IMR-90 (cell line): Measurements from ENCODE around the gene PCDHGC5. TPM values are rescaled to one million over a fixed set of nuclear protein-coding genes. Genes with fewer than 3 reads are reported as not detected.

ENCODE experiments used
- ATAC-seq: fragments of 200-7000 bp; cut with Tn5 transposase; 2 replicates; pipeline ENCODE4 v1.9.1; 2020; ENCODE audit warnings: low read depth, mild to moderate bottlenecking, moderate library complexity
- BruUV-seq: library from RNA; stranded (reverse); fragments of 400-500 nt; replicated peaks from 2 replicates; lab custom pipeline; 2021; lab: Mats Ljungman, UMichigan
- CTCF ChIA-PET: fragments of 300-600 bp; formaldehyde crosslinking; extraction: SDS; loops from one replicate; lab custom pipeline; 2021; ENCODE audit warnings: antibody characterized with exemption; lab: Yijun Ruan, JAX
- POLR2A ChIA-PET: fragments of 300-600 bp; sonication (Branson Sonifier 250); formaldehyde crosslinking; loops from one replicate; lab custom pipeline; 2022; ENCODE audit warnings: antibody characterized with exemption; ENCODE audit not compliant: unreplicated experiment; lab: Charles Lee
- DNase-seq: peaks from one replicate; pipeline ENCODE4 v3.0.0; 2013
- H2AFZ ChIP-seq: replicated peaks from 2 replicates; pipeline ENCODE3; 2013; ENCODE audit warnings: low read length, mild to moderate bottlenecking; ENCODE audit not compliant: poor library complexity
- H2AK5ac ChIP-seq: 2 replicates; pipeline ENCODE4 v1.6.1; 2013; ENCODE audit warnings: low read depth, low read length, inconsistent platforms
- H2AK9ac ChIP-seq: replicated peaks from 2 replicates; pipeline ENCODE3; 2013; ENCODE audit warnings: mild to moderate bottlenecking, low read depth, low read length, moderate library complexity; ENCODE audit not compliant: poor library complexity
- H2BK120ac ChIP-seq: 2 replicates; pipeline ENCODE4 v1.6.1; 2013; ENCODE audit warnings: low read depth, low read length, inconsistent platforms
- H2BK15ac ChIP-seq: 3 replicates; pipeline ENCODE4 v1.6.1; 2013; ENCODE audit warnings: low read depth, low read length, inconsistent platforms
- H2BK20ac ChIP-seq: 2 replicates; pipeline ENCODE4 v1.6.1; 2013; ENCODE audit warnings: low read depth, mild to moderate bottlenecking, inconsistent platforms, low read length, moderate library complexity
- H2BK5ac ChIP-seq: 2 replicates; pipeline ENCODE4 v1.6.1; 2013; ENCODE audit warnings: mild to moderate bottlenecking, low read depth, low read length, inconsistent platforms; ENCODE audit not compliant: poor library complexity, severe bottlenecking
- H3K14ac ChIP-seq: replicated peaks from 2 replicates; pipeline ENCODE4 v1.6.1; 2013; ENCODE audit warnings: low read depth, low read length, inconsistent platforms
- H3K18ac ChIP-seq: 2 replicates; pipeline ENCODE4 v1.6.1; 2013; ENCODE audit warnings: low read depth, low read length, control low read depth
- H3K23ac ChIP-seq: 2 replicates; pipeline ENCODE4 v1.6.1; 2013; ENCODE audit warnings: low read depth, low read length, inconsistent platforms
- H3K27ac ChIP-seq: 2 replicates; pipeline ENCODE4 v1.5.1; 2013; ENCODE audit warnings: mild to moderate bottlenecking, control low read depth, low read length; ENCODE audit not compliant: insufficient read depth
- H3K27me3 ChIP-seq: 2 replicates; pipeline ENCODE4 v1.6.1; 2013; ENCODE audit warnings: low read length; ENCODE audit not compliant: control insufficient read depth, insufficient read depth
- H3K36me3 ChIP-seq: 2 replicates; pipeline ENCODE4 v1.6.1; 2013; ENCODE audit warnings: low read length, mixed read lengths; ENCODE audit not compliant: control insufficient read depth, insufficient read depth
- H3K4ac ChIP-seq: 2 replicates; pipeline ENCODE4 v1.6.1; 2013; ENCODE audit warnings: low read depth, low read length, inconsistent platforms
- H3K4me1 ChIP-seq: 2 replicates; pipeline ENCODE4 v1.6.1; 2013; ENCODE audit warnings: low read length, mixed read lengths; ENCODE audit not compliant: control insufficient read depth, insufficient read depth
- H3K4me2 ChIP-seq: 2 replicates; pipeline ENCODE4 v1.6.1; 2013; ENCODE audit warnings: low read depth, mild to moderate bottlenecking, control low read depth, low read length, moderate library complexity
- H3K4me3 ChIP-seq: 2 replicates; pipeline ENCODE4 v1.5.1; 2013; ENCODE audit warnings: low read depth, mild to moderate bottlenecking, control low read depth, low read length, moderate library complexity; ENCODE audit not compliant: insufficient read depth
- H3K56ac ChIP-seq: 2 replicates; pipeline ENCODE4 v1.6.1; 2013; ENCODE audit warnings: low read length, inconsistent platforms; ENCODE audit not compliant: insufficient read depth; ENCODE audit errors: extremely low read depth
- H3K79me1 ChIP-seq, 2 experiments: 2 replicates each; pipeline ENCODE4 v1.6.1; 2013; ENCODE audit warnings: low read length in 2 of 2, inconsistent platforms in 1 of 2, low read depth in 1 of 2
- H3K9ac ChIP-seq: 2 replicates; pipeline ENCODE4 v1.6.1; 2013; ENCODE audit warnings: low read depth, low read length, control low read depth
- H3K9me1 ChIP-seq: 2 replicates; pipeline ENCODE4 v1.6.1; 2013; ENCODE audit warnings: low read length, inconsistent platforms; ENCODE audit not compliant: insufficient read depth
- H3K9me3 ChIP-seq: 2 replicates; pipeline ENCODE4 v1.6.1; 2013; ENCODE audit warnings: low read length; ENCODE audit not compliant: control insufficient read depth, insufficient read depth
- H4K20me1 ChIP-seq: 2 replicates; pipeline ENCODE4 v1.6.1; 2013; ENCODE audit warnings: low read length, inconsistent platforms; ENCODE audit not compliant: insufficient read depth
- H4K5ac ChIP-seq: 2 replicates; pipeline ENCODE4 v1.6.1; 2013; ENCODE audit warnings: mild to moderate bottlenecking, low read depth, low read length, control low read depth
- H4K8ac ChIP-seq, 2 experiments: 2 replicates each; pipeline ENCODE4 v1.6.1; 2013; ENCODE audit warnings: low read depth in 2 of 2, low read length in 2 of 2, control low read depth in 1 of 2, inconsistent platforms in 1 of 2
- H4K91ac ChIP-seq: 2 replicates; pipeline ENCODE4 v1.6.1; 2013; ENCODE audit warnings: low read depth, low read length, inconsistent platforms; ENCODE audit not compliant: insufficient read depth
- CHD1 ChIP-seq: IDR thresholded peaks from 2 replicates; pipeline ENCODE4 v1.6.1; 2012; ENCODE audit warnings: low read depth, low read length, improper control_type of control experiment
- CTCF ChIP-seq: conservative IDR thresholded peaks from 2 replicates; pipeline ENCODE4 v1.5.1; 2012; ENCODE audit warnings: mild to moderate bottlenecking, low read depth, low read length, improper control_type of control experiment
- FOS ChIP-seq: fragments of 150-350 bp; IDR thresholded peaks from 2 replicates; pipeline ENCODE4 v1.6.1; 2016; ENCODE audit warnings: low read depth, low read length
- MXI1 ChIP-seq: IDR thresholded peaks from 2 replicates; pipeline ENCODE4 v1.6.1; 2012; ENCODE audit warnings: low read depth, mild to moderate bottlenecking, low read length, moderate library complexity, borderline replicate concordance
- POLR2A ChIP-seq: IDR thresholded peaks from 2 replicates; pipeline ENCODE4 v1.6.1; 2012; ENCODE audit warnings: mild to moderate bottlenecking, low read depth, low read length
- RCOR1 ChIP-seq: IDR thresholded peaks from 2 replicates; pipeline ENCODE4 v1.6.1; 2012; ENCODE audit warnings: mild to moderate bottlenecking, low read length, improper control_type of control experiment; ENCODE audit not compliant: insufficient replicate concordance
- SMC3 ChIP-seq: fragments of 150-350 bp; IDR thresholded peaks from 2 replicates; pipeline ENCODE4 v1.6.1; 2016; ENCODE audit warnings: low read depth, mild to moderate bottlenecking, antibody characterized with exemption, low read length, moderate library complexity
- USF2 ChIP-seq: fragments of 150-350 bp; IDR thresholded peaks from 2 replicates; pipeline ENCODE4 v1.6.1; 2017; ENCODE audit warnings: mild to moderate bottlenecking, antibody characterized with exemption, low read length, low read depth
- WGBS, 2 experiments: methylation state at CpG; one replicate each; pipeline versions ENCODE4 v1.1.5 to v1.1.7; 2013; ENCODE audit warnings: missing lambda C conversion rate in 2 of 2; ENCODE audit not compliant: insufficient read length in 1 of 2; ENCODE audit errors: extremely low coverage in 2 of 2; 5-methylcytosine and 5-hydroxymethylcytosine counted together
- dilution Hi-C: fragments of 300-500 bp; cut with HindIII; formaldehyde crosslinking; loops from one replicate; pipeline ENCODE4 v1.14.3; 2018; ENCODE audit warnings: low sequenced_read_pairs; ENCODE audit not compliant: unreplicated experiment
- in situ Hi-C: fragments of 300-500 bp; cut with MboI; formaldehyde crosslinking; loops from 3 replicates; pipeline ENCODE4 v1.14.3; 2019; ENCODE audit warnings: low sequenced_read_pairs, inconsistent platforms, mixed read lengths
- intact Hi-C: fragments of 100-400 bp; cut with micrococcal nuclease; formaldehyde crosslinking; loops from 2 replicates; pipeline ENCODE4 v1.10.0; 2022
- polyA plus RNA-seq, 3 experiments: library from polyadenylated mRNA; depleted of rRNA; stranded (reverse); fragments of >200 nt; gene quantifications; 2 replicates each; pipeline ENCODE4 v1.2.3, GENCODE V29; 2012; ENCODE audit warnings: low replicate concordance in 1 of 3
- total RNA-seq: library from RNA; depleted of rRNA; stranded (reverse); fragments of >200 nt; gene quantifications from 2 replicates; pipeline ENCODE4 v1.2.3, GENCODE V29; 2012

Gene PCDHGC5
- total and polyA plus RNA-seq, 2 of the 4 experiments (the other 2 are of a cell fraction), result 2.9 to 3.8 TPM

GRCh38 chr5:141510850-141511601 lies 22.1 kb downstream of the PCDHGC5 start (continued):
- no peak for TF ChIP-seq USF2

- Histone ChIP-seq H3K4me1 (peaks cover 58% of the 10 kb centered on the region), H4K8ac (peak overlapping the region in 1 of 2 experiments; percentile 91; a peak in 2 of 4 replicates), H3K56ac (no peak overlapping the region), H2BK15ac (peak overlapping the region; percentile 37; the same call in 1 of the 3 replicates), H2AFZ (no peak overlapping the region), H3K4me2 (no peak overlapping the region), H3K9ac (no peak overlapping the region), H2BK20ac (no peak overlapping the region), H3K23ac (peak overlapping the region; percentile 20; the same call in 1 of the 2 replicates), H2BK120ac (0 out of 2 replicates have a peak overlapping the region, but pooled peaks have one; percentile 6), H4K5ac (no peak overlapping the region; the same call in 1 of the 2 replicates), H3K4ac (peak overlapping the region; percentile 74), H3K9me3 (no peaks in the 10 kb centered on the region), H2AK5ac (peak overlapping the region; percentile 83), H2BK5ac (no peak overlapping the region), H3K27ac (no peak overlapping the region), H2AK9ac (peak overlapping the region; percentile 81), H3K36me3 (peaks cover 26% of the 10 kb centered on the region), H3K79me1 (peaks cover 6 to 52% of the 10 kb centered on the region in 2 experiments), H3K27me3 (no peaks in the 10 kb centered on the region), H3K4me3 (no peak overlapping the region), H3K14ac (0 out of 2 replicates have a peak overlapping the region, but pooled peaks have one; percentile 25), H3K18ac (no peak overlapping the region), H4K91ac (no peak overlapping the region; the same call in 1 of the 2 replicates), H4K20me1 (peaks cover 15% of the 10 kb centered on the region), H3K9me1 (peaks cover 33% of the 10 kb centered on the region)
- no peak for ATAC-seq
- intact Hi-C loops, result loop anchor here (2.0 kb wide), 1 partner anchor 81 kb away; the partner anchor contains the start of gene PCDHGA12
- TF ChIP-seq MXI1, result no peak
- TF ChIP-seq USF2, result no peak
- no peak for TF ChIP-seq POLR2A
- TF ChIP-seq FOS, result no peak
- no peak for TF ChIP-seq CHD1
- TF ChIP-seq CTCF, result no peak
- no peak for TF ChIP-seq RCOR1
- no peak for TF ChIP-seq SMC3
- in situ Hi-C loops, result no loop called here
- CTCF ChIA-PET, result interaction anchor here (0.6 to 2.7 kb wide), 2 partner anchors 34 to 46 kb away, joined by 3 to 14 read pairs; no protein-coding TSS in a partner anchor
- dilution Hi-C loops, result no loop called here
- POLR2A ChIA-PET, result no interaction called here
- DNase-seq, result no peak
- no TSS peak for BruUV-seq
- WGBS, 2 experiments, result no CpG with 5 or more reads among the region's 4 CpGs
These were observed 23.0 kb downstream of the PCDHGC5 start for GRCh38 chr5:141511771-141512325.
